ENCODE data around the gene TMEM131L. TPM values are rescaled to one million over a fixed set of nuclear protein-coding genes. Genes with fewer than 3 reads are reported as not detected.

The TMEM131L gene
- total and polyA plus RNA-seq, 5 experiments from 2014 or later = 13.8 to 72.6 (median 32.9) TPM

GRCh38 chr4:153622778-153623240 lies 156.6 kb downstream of the TMEM131L start:
- POLR2A ChIA-PET = no interaction called here
- no peak overlapping the region for H3K4me3 Mint-ChIP-seq
- H3K27ac Mint-ChIP-seq = peak overlapping the region in 6 of 10 donors; percentile 58 to 84 (median 65)
- no peaks in the 10 kb centered on the region for H3K27me3 Mint-ChIP-seq
- DNase-seq = no peak
- peaks cover 4 to 94% (median 35%) of the 10 kb centered on the region in 3 donors for H3K36me3 Mint-ChIP-seq
- peaks cover 0 to 18% (median 11%) of the 10 kb centered on the region in 4 donors for H3K4me1 Mint-ChIP-seq
- H3K9me3 Mint-ChIP-seq = no peaks in the 10 kb centered on the region
- ATAC-seq = no peak

- peaks cover 0 to 18% (median 11%) of the 10 kb centered on the region in 4 donors for H3K4me1 Mint-ChIP-seq
- no peaks in the 10 kb centered on the region for H3K27me3 Mint-ChIP-seq
- ATAC-seq (no peak), DNase-seq (no peak)
- H3K4me3 Mint-ChIP-seq = peak overlapping the region in 1 of 10 donors; percentile 49
- H3K36me3 Mint-ChIP-seq = peaks cover 9 to 94% (median 38%) of the 10 kb centered on the region in 3 donors
- H3K27ac Mint-ChIP-seq = peak overlapping the region in 6 of 10 donors; percentile 58 to 93 (median 66)
- H3K9me3 Mint-ChIP-seq = no peaks in the 10 kb centered on the region
- POLR2A ChIA-PET = no interaction called here
These were observed 157.3 kb downstream of the TMEM131L start for GRCh38 chr4:153623491-153623890.

DNA sequence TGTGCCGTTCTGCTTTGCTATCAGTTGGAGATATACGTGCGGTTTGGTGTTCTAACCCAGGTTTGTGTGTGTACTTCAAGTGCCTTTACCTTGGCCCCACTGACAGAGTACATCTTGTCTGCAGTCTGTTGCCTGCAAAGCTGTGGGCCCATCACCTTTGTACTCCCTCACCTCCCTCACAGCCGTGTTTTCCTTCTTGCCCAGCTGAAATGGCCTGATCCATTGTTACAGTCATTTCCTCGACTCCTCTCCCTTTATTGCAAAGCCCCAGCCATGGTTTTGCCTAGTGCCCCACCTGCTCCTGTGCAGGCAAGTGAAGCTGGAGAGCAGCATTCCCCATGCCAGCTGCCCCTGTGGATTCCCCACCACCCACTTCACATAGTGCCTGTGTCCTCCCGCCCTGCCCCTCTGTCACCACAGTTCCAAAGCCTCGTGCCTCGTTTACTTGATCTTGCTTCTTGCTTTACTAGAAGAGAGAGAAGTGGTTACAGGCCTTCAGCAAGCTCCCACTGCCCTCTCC lies 162.7 kb downstream of the TMEM131L start:
- POLR2A ChIA-PET = interaction anchor here (0.9 kb wide), 1 partner anchor 199 kb away, joined by 4 read pairs; no protein-coding TSS in a partner anchor
- no peaks in the 10 kb centered on the region for H3K9me3 Mint-ChIP-seq
- ATAC-seq (no peak), DNase-seq (no peak)
- H3K4me3 Mint-ChIP-seq = peak overlapping the region in 1 of 10 donors; percentile 19
- H3K36me3 Mint-ChIP-seq = peaks cover 16 to 95% (median 33%) of the 10 kb centered on the region in 3 donors
- H3K27me3 Mint-ChIP-seq = no peaks in the 10 kb centered on the region
- peak overlapping the region in 9 of 10 donors; percentile 5 to 65 (median 22) for H3K27ac Mint-ChIP-seq
- H3K4me1 Mint-ChIP-seq = peaks cover 0 to 8% (median 0%) of the 10 kb centered on the region in 4 donors

- POLR2A ChIA-PET = no interaction called here
- ATAC-seq = no peak
- Mint-ChIP-seq H3K9me3 (no peaks in the 10 kb centered on the region), H3K27ac (peak overlapping the region in 7 of 10 donors; percentile 14 to 64 (median 42)), H3K4me1 (peaks cover 0 to 8% (median 0%) of the 10 kb centered on the region in 4 donors), H3K36me3 (peaks cover 16 to 95% (median 42%) of the 10 kb centered on the region in 3 donors), H3K27me3 (no peaks in the 10 kb centered on the region), H3K4me3 (no peak overlapping the region)
- DNase-seq = no peak
These were observed 163.6 kb downstream of the TMEM131L start for GRCh38 chr4:153629776-153630175.

GRCh38 chr4:153634738-153635353 lies 168.7 kb downstream of the TMEM131L start:
- peak; percentile 49 to 56 for ATAC-seq
- peak in 3 of 10 donors; percentile 23 to 35 (median 35) for DNase-seq
- POLR2A ChIA-PET = no interaction called here
- Mint-ChIP-seq H3K36me3 (peaks cover 5 to 78% (median 38%) of the 10 kb centered on the region in 3 donors), H3K4me3 (no peak overlapping the region), H3K4me1 (peaks cover 0 to 5% (median 1%) of the 10 kb centered on the region in 4 donors), H3K27me3 (no peaks in the 10 kb centered on the region), H3K9me3 (no peaks in the 10 kb centered on the region), H3K27ac (peak overlapping the region in 2 of 10 donors; percentile 20 to 27)

- Mint-ChIP-seq H3K27me3 (no peaks in the 10 kb centered on the region), H3K4me3 (no peak overlapping the region), H3K4me1 (peaks cover 0 to 5% (median 1%) of the 10 kb centered on the region in 4 donors), H3K9me3 (no peaks in the 10 kb centered on the region), H3K27ac (peak overlapping the region in 4 of 10 donors; percentile 22 to 65 (median 44)), H3K36me3 (peaks cover 3 to 68% (median 34%) of the 10 kb centered on the region in 3 donors)
- no peak for DNase-seq
- POLR2A ChIA-PET = no interaction called here
- ATAC-seq = no peak
These were observed 169.7 kb downstream of the TMEM131L start for GRCh38 chr4:153635846-153636245.

GRCh38 chr4:153637201-153637600 lies 171.0 kb downstream of the TMEM131L start:
- H3K36me3 Mint-ChIP-seq = peaks cover 3 to 58% (median 34%) of the 10 kb centered on the region in 3 donors
- peak overlapping the region in 1 of 10 donors; percentile 37 for H3K27ac Mint-ChIP-seq
- no peaks in the 10 kb centered on the region for H3K27me3 Mint-ChIP-seq
- POLR2A ChIA-PET = no interaction called here
- ATAC-seq (no peak), DNase-seq (no peak)
- no peaks in the 10 kb centered on the region for H3K9me3 Mint-ChIP-seq
- H3K4me3 Mint-ChIP-seq = no peak overlapping the region
- peaks cover 0 to 5% (median 1%) of the 10 kb centered on the region in 4 donors for H3K4me1 Mint-ChIP-seq

- Mint-ChIP-seq H3K9me3 (no peaks in the 10 kb centered on the region), H3K27me3 (no peaks in the 10 kb centered on the region), H3K36me3 (peaks cover 0 to 50% (median 30%) of the 10 kb centered on the region in 3 donors), H3K27ac (peak overlapping the region in 5 of 10 donors; percentile 17 to 82 (median 42)), H3K4me3 (no peak overlapping the region), H3K4me1 (peaks cover 0 to 5% (median 2%) of the 10 kb centered on the region in 4 donors)
- ATAC-seq = no peak
- DNase-seq = no peak
- POLR2A ChIA-PET = no interaction called here
These were observed 171.9 kb downstream of the TMEM131L start for GRCh38 chr4:153638011-153638410.

GRCh38 chr4:153638999-153639398 lies 172.8 kb downstream of the TMEM131L start:
- H3K27me3 Mint-ChIP-seq = no peaks in the 10 kb centered on the region
- H3K9me3 Mint-ChIP-seq = no peaks in the 10 kb centered on the region
- DNase-seq (no peak), ATAC-seq (no peak)
- POLR2A ChIA-PET = interaction anchor here (1.7 kb wide), 1 partner anchor 13 kb away, joined by 5 read pairs; no protein-coding TSS in a partner anchor
- peaks cover 3 to 12% (median 5%) of the 10 kb centered on the region in 4 donors for H3K4me1 Mint-ChIP-seq
- H3K4me3 Mint-ChIP-seq = no peak overlapping the region
- H3K36me3 Mint-ChIP-seq = peaks cover 0 to 41% (median 25%) of the 10 kb centered on the region in 3 donors
- peak overlapping the region in 4 of 10 donors; percentile 42 to 92 (median 66) for H3K27ac Mint-ChIP-seq

- ATAC-seq (no peak), DNase-seq (no peak)
- POLR2A ChIA-PET = interaction anchor here (1.7 kb wide), 1 partner anchor 11 kb away, joined by 5 read pairs; no protein-coding TSS in a partner anchor
- peak overlapping the region in 6 of 10 donors; percentile 2 to 92 (median 68) for H3K27ac Mint-ChIP-seq
- H3K36me3 Mint-ChIP-seq = peaks cover 0 to 30% (median 16%) of the 10 kb centered on the region in 3 donors
- peaks cover 3 to 12% (median 5%) of the 10 kb centered on the region in 4 donors for H3K4me1 Mint-ChIP-seq
- H3K27me3 Mint-ChIP-seq = no peaks in the 10 kb centered on the region
- peaks cover 0 to 1% (median 0%) of the 10 kb centered on the region in 9 donors for H3K9me3 Mint-ChIP-seq
- H3K4me3 Mint-ChIP-seq = peak overlapping the region in 1 of 10 donors; percentile 36
These were observed 174.0 kb downstream of the TMEM131L start for GRCh38 chr4:153639833-153640802.

DNA sequence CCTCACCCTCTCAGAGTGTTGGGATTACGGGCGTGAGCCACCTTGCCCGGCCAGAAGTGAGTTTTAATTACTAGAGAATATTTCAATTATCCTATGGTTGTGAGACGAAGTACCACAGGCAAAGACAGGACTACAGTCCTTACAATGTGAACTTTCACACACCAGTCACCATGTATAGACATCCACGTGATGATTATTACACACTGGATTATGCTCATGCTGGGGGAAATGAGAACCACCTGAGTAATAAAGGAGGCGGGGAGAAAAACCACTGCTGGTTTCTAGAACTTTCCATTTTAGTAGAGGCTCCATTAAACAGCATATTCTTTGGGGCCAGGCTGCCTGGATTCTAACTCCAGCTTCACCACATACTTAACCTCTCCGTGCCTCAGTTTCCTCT lies 175.4 kb downstream of the TMEM131L start:
- H3K27me3 Mint-ChIP-seq = no peaks in the 10 kb centered on the region
- ATAC-seq (no peak), DNase-seq (no peak)
- peak overlapping the region in 3 of 10 donors; percentile 14 to 37 (median 37) for H3K27ac Mint-ChIP-seq
- POLR2A ChIA-PET = no interaction called here
- H3K9me3 Mint-ChIP-seq = peaks cover 0 to 2% (median 0%) of the 10 kb centered on the region in 9 donors
- H3K4me3 Mint-ChIP-seq = no peak overlapping the region
- H3K4me1 Mint-ChIP-seq = peaks cover 3 to 12% (median 5%) of the 10 kb centered on the region in 4 donors
- peaks cover 0 to 16% (median 3%) of the 10 kb centered on the region in 3 donors for H3K36me3 Mint-ChIP-seq
